NCI-H345 (cell line): ENCODE data around the gene YBEY.
"Not testable (repeated sequence)": the region's sequence is repeated elsewhere in the genome, so short reads cannot be mapped to it uniquely, and the experiment has no call there.

Experiments
- DNase-seq: peaks from one replicate; lab custom pipeline; 2025; lab: John Stamatoyannopoulos, UW

YBEY gene

DNA sequence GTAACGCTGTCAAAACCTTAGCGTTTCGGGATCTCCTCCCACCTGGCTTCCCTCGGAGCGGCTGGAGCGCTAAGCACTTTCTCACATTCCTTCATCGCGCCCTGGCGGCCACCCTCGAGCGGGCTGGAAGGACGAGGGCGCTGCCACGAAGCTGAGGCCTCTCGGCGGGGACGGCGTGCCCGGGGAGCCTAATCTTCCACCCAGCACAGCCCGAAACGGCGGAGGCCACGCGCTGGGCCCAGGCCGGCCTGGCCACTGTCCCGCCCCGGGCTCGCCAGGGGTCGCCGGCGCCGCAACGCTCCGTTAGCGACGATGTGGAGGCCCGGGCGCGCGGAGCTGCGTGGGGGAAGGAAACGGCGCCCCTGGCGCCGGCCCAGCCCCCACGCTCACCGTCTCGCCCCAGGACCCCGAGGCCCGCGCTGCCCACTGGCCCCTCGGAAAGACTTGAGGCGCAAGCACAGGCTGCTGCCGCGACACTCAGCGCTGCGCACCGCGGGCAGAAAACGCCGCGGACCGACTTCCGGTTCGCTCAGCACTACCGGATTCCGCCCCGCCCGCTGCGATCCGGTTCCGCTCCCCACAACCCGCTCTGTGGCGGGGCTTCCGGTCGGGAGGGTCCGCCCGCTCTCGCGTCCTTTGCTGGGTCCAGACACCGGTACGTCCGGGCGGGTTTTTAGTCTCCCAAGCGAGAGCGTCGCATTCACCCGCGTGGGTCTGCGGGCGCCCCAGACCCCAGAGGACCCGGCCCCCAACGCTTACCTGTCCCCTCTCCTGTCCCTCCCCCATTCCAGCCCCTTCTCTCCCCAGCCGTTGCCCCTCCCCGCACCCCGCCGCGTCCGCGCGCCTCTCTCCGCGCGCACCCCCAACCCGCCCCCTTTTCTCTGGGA lies at the start of gene YBEY:
YBEY (plus strand) TSS at position 582 of the 887 bp plus-strand sequence. CDS start 572 bp downstream, outside the sequence.
- DNase-seq: peak; percentile 98

DNA sequence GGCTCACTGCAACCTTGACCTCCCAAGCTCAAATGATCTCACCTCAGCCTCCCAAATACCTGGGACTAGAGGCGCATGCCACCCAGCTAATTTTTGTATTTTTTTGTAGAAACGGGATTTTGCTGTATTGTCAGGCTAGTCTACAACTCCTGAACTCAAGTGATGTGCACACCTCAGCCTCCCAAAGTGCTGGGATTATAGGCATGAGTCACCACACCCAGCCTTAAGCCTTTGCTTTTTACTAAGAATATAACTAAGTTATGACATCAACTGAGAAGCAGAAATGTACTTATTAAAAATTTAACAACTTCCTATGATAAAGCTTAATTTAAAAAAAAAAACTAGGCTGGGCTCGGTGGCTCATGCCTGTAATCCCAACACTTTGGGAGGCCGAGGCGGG lies 48.7 kb upstream of the YBEY start:
- no peak for DNase-seq

DNA sequence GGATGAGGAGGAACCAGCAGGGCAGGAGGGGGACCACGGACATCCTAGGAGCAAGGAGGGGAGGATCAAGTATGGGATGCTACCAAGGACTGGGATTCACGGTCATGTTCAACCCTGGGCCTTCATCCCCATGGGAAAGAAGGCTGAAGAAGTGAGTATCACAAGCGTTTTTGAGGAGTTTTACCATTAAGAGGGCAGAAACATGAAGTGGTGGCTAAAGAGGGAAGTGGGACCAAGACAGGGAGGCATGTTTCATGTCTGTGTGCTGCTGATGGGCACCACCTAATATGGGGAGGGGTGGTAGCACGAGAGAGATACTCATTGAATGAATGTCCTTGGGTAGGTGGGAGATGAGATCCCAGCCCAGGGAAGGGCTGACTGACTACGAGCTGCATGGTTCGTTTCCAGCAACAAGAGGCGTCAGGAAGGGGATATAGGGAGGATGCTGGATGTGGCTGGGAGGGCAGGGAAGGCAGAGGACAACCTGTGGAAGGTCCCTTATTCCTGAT lies 46.3 kb upstream of the YBEY start:
- DNase-seq: no peak

DNA sequence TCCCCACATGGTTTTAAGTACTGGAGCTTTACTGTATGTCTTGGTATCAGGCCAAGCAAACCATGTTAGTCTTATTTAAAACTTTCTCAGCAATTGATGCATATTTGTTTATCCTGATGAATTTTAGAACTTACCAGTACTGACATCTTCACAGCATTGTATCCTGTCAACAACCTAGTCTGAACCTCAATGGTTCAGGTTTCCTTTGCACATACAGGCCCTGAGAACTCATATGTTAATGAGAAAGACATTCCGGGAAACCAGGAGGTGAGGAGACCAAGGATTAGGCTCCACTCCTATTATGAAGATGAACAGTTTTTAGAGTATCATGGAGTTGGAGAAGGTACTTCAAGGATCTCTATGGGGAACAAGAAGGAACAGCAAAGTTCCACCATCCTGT lies 44.6 kb upstream of the YBEY start:
- DNase-seq: not testable (repeated sequence)

DNA sequence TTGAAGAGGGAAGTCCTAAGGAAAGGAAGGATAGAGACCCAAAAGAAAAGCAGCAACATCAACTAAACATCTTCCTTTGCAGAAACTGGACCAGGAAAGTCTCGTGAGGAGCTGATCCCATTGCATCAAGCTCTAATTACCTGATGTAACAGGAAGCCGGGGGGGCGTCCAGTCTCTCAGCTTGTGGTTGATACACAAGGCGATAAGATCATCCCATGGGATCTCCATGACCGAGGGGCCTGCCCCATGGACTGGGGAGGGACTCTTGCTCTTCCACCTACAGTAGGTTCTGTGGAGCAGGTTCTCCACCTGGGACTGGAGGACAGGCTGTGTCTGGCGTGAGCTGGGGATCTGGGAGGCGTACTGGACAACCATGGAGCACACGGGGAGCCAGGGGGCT lies 42.8 kb upstream of the YBEY start:
- DNase-seq: no peak

DNA sequence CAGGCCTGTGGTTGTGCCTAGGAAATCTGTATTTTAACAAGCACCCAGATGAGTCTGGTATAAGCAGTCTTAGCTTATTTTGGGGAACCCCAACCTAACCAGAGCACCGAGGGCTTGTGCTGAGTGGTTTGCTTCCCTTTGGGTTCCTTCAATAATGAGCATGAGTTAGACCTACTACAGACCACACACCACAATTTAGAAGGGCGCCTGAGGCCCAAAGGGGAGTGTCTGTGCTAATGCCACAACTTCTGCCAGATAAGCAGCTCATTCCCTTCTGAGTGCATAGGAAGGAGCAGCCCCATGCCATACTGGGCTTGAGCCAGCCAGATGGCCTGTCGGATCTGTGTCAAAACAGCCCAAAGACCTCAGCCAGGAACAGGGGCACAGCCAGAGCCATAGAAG lies 42.2 kb upstream of the YBEY start:
- no peak for DNase-seq

DNA sequence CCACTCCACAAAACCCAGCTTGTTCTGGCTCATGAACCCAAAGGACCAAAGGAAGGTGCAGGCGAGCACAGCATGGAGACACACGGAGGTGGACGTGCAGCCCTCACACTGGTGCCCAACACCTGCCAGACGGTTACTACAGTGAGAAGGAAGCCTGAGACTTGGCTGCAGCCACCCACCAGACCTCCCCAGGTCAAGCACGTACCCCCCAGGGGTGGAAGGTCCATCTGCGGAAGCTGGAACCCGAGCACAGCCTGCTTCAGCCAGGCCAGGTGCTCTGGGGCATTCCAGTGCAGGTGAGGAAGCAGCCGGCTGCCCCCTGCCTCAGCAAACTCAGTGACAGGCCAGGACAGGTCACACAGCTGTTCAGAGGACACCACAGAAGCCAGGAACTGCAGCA lies 41.5 kb upstream of the YBEY start:
- DNase-seq: no peak

- no peak for DNase-seq
These were observed 40.8 kb upstream of the YBEY start for GRCh38 chr21:46245213-46245915.

GRCh38 chr21:46246345-46246744 lies 39.8 kb upstream of the YBEY start:
- DNase-seq: no peak

GRCh38 chr21:46247699-46248421 lies 38.3 kb upstream of the YBEY start:
- DNase-seq: no peak

GRCh38 chr21:46248422-46248782 lies 37.7 kb upstream of the YBEY start:
- DNase-seq: no peak

DNA sequence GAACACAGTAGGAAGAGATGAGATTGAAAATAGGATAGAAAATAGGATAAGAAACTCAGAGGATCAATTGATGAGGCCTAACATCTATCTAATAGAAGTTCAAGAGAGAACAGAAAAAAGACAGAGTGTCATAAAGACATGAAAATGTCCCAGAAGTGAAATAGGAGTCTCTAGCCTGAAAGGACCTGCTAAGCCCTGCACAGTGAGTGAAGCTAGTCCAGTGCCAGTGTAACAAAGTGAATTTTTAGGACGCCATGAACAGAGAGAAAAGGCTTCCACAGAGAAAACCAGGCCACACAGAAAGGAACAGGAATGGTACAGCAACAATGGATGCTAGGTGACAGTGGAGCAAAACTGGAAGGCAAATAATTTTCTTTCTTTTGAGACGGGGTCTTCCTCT lies 37.3 kb upstream of the YBEY start:
- DNase-seq: no peak

DNA sequence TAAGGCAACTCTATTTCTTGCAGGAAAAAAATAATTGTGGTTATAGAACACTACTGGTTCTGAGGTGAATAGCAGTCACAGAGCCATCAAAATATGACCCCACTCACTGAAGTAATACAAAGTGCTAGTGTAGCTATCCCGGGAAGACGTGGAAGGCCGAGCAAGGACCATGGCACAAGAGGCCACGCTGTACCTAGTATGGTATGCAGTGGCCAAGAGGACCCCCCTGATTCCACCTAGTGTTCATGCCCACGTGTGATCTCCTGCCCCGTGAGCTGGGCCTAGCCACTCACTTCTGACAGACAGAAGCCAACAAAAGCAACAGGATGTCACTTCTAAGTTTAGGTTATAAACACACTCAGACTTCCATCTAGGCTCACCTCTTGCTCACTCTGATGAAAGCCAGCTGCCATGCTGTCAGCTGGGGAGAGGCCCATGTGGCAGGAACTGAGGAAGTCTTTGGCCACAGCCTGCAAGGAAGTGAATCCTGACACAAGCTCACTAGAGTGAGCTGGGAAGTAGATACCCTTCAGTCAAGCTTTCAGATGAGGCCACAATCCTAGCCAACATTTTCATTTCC lies 35.9 kb upstream of the YBEY start:
- no peak for DNase-seq

GRCh38 chr21:46252840-46253239 lies 33.3 kb upstream of the YBEY start:
- DNase-seq: no peak

DNA sequence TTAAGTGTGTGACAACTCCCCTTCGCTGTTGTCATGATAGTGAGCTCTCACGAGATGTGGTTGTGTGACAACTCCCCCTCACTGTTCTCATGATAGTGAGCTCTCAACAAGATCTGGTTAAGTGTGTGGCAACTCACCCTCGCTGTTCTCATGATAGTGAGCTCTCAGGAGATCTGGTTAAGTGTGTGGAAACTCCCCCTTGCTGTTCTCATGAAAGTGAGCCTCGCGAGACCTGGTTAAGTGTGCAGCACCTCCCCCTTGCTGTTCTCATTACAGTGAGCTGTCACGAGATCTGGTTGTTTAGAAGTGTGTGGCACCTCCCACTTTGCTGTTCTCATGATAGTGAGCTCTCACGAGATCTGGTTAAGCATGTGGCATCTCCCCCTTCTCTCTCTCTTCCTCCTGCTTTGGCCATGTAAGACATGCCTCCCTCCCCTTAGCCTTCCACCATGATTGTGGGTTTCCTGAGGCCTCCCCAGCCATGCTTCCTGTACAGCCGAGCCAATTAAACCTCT lies 32.5 kb upstream of the YBEY start:
- no peak for DNase-seq

- DNase-seq: no peak
These were observed 31.8 kb upstream of the YBEY start for GRCh38 chr21:46254208-46254975.

DNA sequence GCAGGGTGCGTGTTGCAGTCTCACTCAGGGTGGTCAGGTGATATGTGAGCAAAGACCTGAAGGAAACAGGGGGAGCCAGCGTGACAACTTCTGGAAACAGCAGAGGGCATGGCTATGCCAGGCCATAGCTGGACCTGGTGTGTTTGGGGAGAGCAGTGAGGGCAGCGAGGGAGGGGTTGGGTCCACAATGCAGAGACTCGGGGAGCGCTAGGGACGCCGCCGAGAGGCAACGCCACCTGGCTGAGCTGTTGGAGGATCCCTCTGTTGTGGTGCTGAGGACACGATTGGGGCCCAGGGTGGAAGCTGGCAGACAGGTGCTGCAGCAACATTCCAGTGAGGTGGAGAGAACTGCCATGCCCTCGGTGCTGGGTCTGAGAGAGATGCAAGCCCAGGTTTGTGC lies 31.0 kb upstream of the YBEY start:
- no peak for DNase-seq

DNA sequence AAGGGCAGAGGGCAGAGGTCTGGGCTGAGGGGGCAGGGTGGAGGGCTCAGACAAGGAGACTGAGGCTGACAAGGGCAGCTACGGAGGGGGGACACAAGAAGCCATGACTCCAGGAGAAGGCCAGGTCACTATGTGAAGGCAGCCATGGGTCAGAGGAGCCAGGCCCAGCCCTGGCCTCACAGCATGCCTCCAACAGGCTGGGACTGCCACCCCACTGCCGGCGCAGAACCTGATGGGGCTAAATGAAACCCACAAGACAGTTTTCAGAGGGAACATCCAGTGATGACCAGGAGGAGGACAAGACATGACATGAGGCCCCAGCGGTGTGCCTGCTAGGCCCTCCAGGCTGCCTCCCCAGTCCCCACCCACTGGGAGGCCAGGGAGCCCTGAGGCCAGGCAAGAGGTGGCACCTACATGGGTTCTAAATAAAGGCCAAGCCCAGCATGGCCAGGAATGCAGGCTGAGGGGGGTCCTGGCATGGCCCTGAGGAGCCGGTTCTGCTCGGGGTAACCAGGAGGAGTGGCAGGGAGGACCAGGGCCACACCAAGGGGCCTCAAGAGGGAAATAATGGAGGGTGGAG lies 30.3 kb upstream of the YBEY start:
- no peak for DNase-seq

- no peak for DNase-seq
These were observed 29.6 kb upstream of the YBEY start for GRCh38 chr21:46256501-46256994.

- DNase-seq: no peak
These were observed 22.0 kb upstream of the YBEY start for GRCh38 chr21:46264046-46264689.
